HL-60 (cell line): ENCODE data around the gene PNRC2.

Source experiments
- DNase-seq, 2 experiments: peaks; one replicate each; pipeline ENCODE4 v3.0.0-alpha.2; 2010 to 2020; ENCODE audit warnings: low read depth in 1 of 2, low spot score in 1 of 2
- H3K27ac ChIP-seq: fragments of 250-450 bp; sonication (Bioruptor Pico); replicated peaks from 2 replicates; pipeline ENCODE4 v1.5.1; 2020; ENCODE audit warnings: mild to moderate bottlenecking, moderate library complexity
- H3K27me3 ChIP-seq: fragments of 250-450 bp; sonication (Bioruptor Pico); 2 replicates; pipeline ENCODE4 v1.5.1; 2021; ENCODE audit warnings: mild to moderate bottlenecking, moderate library complexity; ENCODE audit not compliant: insufficient read depth, poor library complexity, severe bottlenecking
- H3K4me3 ChIP-seq: replicated peaks from 2 replicates; pipeline ENCODE4 v1.5.1; 2011; ENCODE audit warnings: mild to moderate bottlenecking, control low read depth, low read length; ENCODE audit not compliant: insufficient read depth
- GABPA ChIP-seq: IDR thresholded peaks from 2 replicates; pipeline ENCODE4 v1.6.1; 2012; ENCODE audit warnings: low read depth
- POLR2AphosphoS5 ChIP-seq: IDR thresholded peaks from 2 replicates; pipeline ENCODE4 v1.6.1; 2012; ENCODE audit warnings: low read depth
- REST ChIP-seq: IDR thresholded peaks from 2 replicates; pipeline ENCODE4 v1.6.1; 2012; ENCODE audit warnings: low read depth; ENCODE audit not compliant: insufficient replicate concordance
- SPI1 ChIP-seq: IDR thresholded peaks from 2 replicates; pipeline ENCODE4 v1.6.1; 2012; ENCODE audit warnings: low read depth, mild to moderate bottlenecking, borderline replicate concordance
- TF ChIP-seq, protein P1 (sequence below): IDR thresholded peaks from one replicate; pipeline ENCODE4 v1.5.1; 2011; ENCODE audit warnings: low read length, control low read depth, inconsistent platforms; ENCODE audit not compliant: insufficient read depth

The PNRC2 gene

GRCh38 chr1:23925279-23925678 is 34.3 kb upstream of the PNRC2 start:
- H3K27ac ChIP-seq: no peak overlapping the region
- H3K27me3 ChIP-seq: no peaks in the 10 kb centered on the region
- TF ChIP-seq, protein P1, sequence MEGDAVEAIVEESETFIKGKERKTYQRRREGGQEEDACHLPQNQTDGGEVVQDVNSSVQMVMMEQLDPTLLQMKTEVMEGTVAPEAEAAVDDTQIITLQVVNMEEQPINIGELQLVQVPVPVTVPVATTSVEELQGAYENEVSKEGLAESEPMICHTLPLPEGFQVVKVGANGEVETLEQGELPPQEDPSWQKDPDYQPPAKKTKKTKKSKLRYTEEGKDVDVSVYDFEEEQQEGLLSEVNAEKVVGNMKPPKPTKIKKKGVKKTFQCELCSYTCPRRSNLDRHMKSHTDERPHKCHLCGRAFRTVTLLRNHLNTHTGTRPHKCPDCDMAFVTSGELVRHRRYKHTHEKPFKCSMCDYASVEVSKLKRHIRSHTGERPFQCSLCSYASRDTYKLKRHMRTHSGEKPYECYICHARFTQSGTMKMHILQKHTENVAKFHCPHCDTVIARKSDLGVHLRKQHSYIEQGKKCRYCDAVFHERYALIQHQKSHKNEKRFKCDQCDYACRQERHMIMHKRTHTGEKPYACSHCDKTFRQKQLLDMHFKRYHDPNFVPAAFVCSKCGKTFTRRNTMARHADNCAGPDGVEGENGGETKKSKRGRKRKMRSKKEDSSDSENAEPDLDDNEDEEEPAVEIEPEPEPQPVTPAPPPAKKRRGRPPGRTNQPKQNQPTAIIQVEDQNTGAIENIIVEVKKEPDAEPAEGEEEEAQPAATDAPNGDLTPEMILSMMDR: no peak
- TF ChIP-seq REST (no peak), GABPA (no peak), SPI1 (no peak), POLR2AphosphoS5 (no peak)
- DNase-seq: no peak
- H3K4me3 ChIP-seq: no peak overlapping the region

DNA sequence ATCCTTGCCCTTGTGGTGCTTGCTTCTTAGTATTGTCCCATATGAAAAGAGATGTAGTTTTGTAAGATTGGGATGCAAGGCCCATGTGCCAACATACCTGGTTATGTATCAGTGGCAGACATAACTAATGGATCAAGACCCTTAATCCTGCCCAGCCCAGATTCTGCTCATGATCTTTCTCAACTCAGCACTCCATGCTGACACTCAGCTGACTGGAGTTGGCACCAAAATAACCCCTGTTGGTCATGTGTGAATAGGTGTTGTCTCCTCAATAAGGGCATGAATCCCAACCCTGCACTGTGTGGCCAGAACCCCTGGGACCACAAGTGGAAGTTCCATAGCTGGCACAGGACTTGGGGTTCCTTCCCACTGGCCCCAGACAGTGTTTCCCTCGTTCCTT is 32.5 kb upstream of the PNRC2 start:
- Histone ChIP-seq H3K27me3 (no peaks in the 10 kb centered on the region), H3K27ac (no peak overlapping the region), H3K4me3 (no peak overlapping the region)
- no peak for DNase-seq
- TF ChIP-seq GABPA (no peak), REST (no peak), SPI1 (no peak), POLR2AphosphoS5 (no peak)
- TF ChIP-seq, protein P1: no peak

DNA sequence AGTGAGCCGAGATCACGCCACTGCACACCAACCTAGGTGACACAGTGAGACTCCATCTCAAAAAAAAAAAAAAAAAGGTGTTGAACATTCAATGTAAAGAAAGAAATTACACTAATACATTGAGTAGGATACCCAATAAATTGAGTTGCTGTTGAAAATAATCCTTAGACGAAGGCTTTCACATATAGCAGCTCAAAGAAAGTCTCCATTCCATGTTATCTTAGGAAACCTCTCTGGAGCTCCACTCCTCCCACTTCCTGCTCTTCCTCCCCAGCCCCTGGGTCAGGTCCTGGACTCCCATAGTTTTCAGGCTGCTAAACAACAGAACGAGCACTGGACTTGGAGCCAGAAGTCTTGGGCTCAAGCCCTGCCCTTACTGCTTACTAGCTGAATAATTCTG is 30.8 kb upstream of the PNRC2 start:
- no peak for TF ChIP-seq POLR2AphosphoS5
- no peak for TF ChIP-seq SPI1
- no peak for TF ChIP-seq REST
- TF ChIP-seq, protein P1: no peak
- no peak for TF ChIP-seq GABPA
- Histone ChIP-seq H3K27me3 (no peaks in the 10 kb centered on the region), H3K4me3 (no peak overlapping the region), H3K27ac (no peak overlapping the region)
- no peak for DNase-seq
